Left hindlimb (tissue), 1 donor: Measurements from ENCODE around the gene CARD8.
A peak's percentile ranks its signal among the peaks of the same experiment; 100 is the strongest.

Source experiments
- DNase-seq: peaks from one replicate; pipeline ENCODE4 v3.0.0-alpha.2; 2018

Gene CARD8

DNA sequence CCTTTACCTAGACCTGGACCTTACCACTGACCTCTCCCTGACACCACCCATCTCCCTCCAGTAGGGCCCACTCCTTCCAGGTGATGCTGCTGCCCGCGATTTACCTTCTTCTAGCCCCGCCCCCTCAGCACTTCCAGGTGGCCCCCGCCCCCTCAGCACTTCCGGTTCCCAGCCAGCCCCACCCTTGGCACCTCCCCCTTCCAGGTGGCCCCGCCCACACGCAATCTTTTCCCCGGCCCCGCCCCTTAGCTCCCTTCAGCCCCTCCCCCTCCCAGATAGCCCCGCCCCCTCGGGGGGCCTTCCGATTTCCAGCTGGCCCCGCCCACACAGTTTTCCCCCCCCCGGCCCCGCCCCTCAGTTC is 86.2 kb downstream of the CARD8 start:
- DNase-seq, result peak; percentile 74

DNA sequence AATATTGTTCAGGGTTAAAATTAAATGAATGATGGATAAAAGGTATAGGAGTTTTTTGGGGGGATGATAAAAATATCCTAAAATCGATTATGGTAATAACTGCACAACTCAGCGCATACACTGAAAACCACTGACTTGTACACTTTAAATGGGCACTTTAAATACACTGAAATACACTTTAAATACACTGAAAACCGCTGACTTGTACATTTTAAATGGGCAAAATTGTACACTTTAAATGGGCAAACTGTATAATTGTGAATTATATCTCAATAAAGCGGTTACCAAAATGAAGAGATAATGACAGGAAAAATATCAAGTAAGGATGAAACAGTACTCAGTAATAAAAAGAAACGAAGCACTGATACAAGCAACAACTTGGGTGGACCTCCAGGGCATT is 87.0 kb downstream of the CARD8 start:
- DNase-seq, result no peak

DNA sequence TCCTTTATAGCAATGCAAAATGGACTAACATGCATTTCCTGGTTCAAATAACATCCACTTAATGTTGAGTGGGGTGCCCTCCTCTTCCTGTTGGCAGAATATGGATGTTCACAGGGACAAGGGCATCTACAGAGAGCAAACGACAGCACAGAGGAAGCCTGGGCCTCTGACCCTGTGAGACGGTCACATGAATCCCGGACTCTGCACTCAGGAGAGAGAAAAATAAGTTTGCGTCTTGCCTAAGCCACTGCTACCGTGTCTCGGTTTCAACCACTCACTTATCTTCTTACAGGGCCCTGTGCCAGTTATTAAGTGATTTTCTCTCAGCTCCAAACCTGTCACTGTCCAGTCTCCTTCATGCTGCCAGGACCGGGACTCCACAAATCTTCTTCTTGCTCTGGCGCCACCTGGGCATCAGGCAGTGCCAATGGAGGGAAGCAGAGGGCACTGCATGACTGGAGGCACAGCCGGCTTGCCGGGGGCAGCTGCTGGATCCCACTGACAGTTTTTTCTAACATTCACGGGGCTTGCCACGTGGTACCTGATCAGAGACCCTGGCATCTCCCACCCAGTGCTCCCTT is 97.4 kb downstream of the CARD8 start:
- no peak for DNase-seq
